HCT116 (cell line): ENCODE measurements around the gene GRM1. TPM values are rescaled to one million over a fixed set of nuclear protein-coding genes. Genes with fewer than 3 reads are reported as not detected.

Experiments
- ATAC-seq: fragments of 200-7000 bp; cut with Tn5 transposase; 2 replicates; pipeline ENCODE4 v1.9.1; 2020; ENCODE audit warnings: mild to moderate bottlenecking, moderate library complexity
- BruUV-seq: library from RNA; stranded (reverse); fragments of 400-500 nt; replicated peaks from 2 replicates; lab custom pipeline; 2021; lab: Mats Ljungman, UMichigan
- CTCF ChIA-PET: fragments of 300-600 bp; sonication (Branson Sonifier 250); formaldehyde crosslinking; loops from one replicate; lab custom pipeline; 2021; ENCODE audit warnings: antibody characterized with exemption; lab: Charles Lee
- POLR2A ChIA-PET: fragments of 300-600, 350-600 bp; sonication (Branson Sonifier 250); formaldehyde crosslinking; loops from one replicate; lab custom pipeline; 2021; ENCODE audit warnings: antibody characterized with exemption; lab: Charles Lee
- RAD21 ChIA-PET, 2 experiments: fragments of 300-600 bp; sonication (Branson Sonifier 250); formaldehyde crosslinking; loops; one replicate each; lab custom pipeline; 2023; ENCODE audit warnings: low total read pairs in 2 of 2; ENCODE audit not compliant: uncharacterized antibody in 2 of 2, unreplicated experiment in 2 of 2, low non-redundant PET in 1 of 2; lab: Charles Lee
- DNase-seq: peaks from one replicate; pipeline ENCODE4 v3.0.0-alpha.2; 2010; ENCODE audit warnings: low read depth, low spot score
- H2AFZ ChIP-seq: fragments of 200-600 bp; shearing (Covaris generic), sonication (generic); 2 replicates; pipeline ENCODE4 v1.6.1; 2017; ENCODE audit warnings: low read depth, mixed run types, mixed read lengths, antibody characterized with exemption, low read length; ENCODE audit not compliant: poor library complexity, severe bottlenecking
- H3K27ac ChIP-seq: 2 replicates; pipeline ENCODE4 v1.5.1; 2012; ENCODE audit warnings: low read depth, low read length
- H3K27me3 ChIP-seq: fragments of 200-600 bp; sonication (generic); 2 replicates; pipeline ENCODE4 v1.6.1; 2016; ENCODE audit warnings: mixed run types, low read length, mixed read lengths; ENCODE audit not compliant: insufficient read depth
- H3K36me3 ChIP-seq, 2 experiments: fragments of 200-500 bp in 1 of 2; fragments of 200-600 bp in 1 of 2; sonication (Bioruptor generic) in 1 of 2; sonication (generic) in 1 of 2; 2 replicates each; pipeline versions ENCODE4 v1.5.1 to v1.6.1; 2014 to 2016; ENCODE audit warnings: low read length in 2 of 2, inconsistent platforms in 1 of 2, mixed read lengths in 1 of 2, mixed run types in 1 of 2; ENCODE audit not compliant: insufficient read depth in 2 of 2, control insufficient read depth in 1 of 2
- H3K4me1 ChIP-seq, 2 experiments: fragments of 200-600 bp in 1 of 2; sonication (generic) in 1 of 2; 2 replicates each; pipeline versions ENCODE4 v1.5.1 to v1.6.1; 2012 to 2017; ENCODE audit warnings: low read length in 2 of 2, inconsistent platforms in 1 of 2, mild to moderate bottlenecking in 1 of 2, mixed read lengths in 1 of 2, mixed run types in 1 of 2, moderate library complexity in 1 of 2; ENCODE audit not compliant: insufficient read depth in 2 of 2, control insufficient read depth in 1 of 2
- H3K4me2 ChIP-seq: fragments of 200-600 bp; sonication (generic); 2 replicates; pipeline ENCODE4 v1.6.1; 2017; ENCODE audit warnings: mixed run types, low read length, mixed read lengths
- H3K4me3 ChIP-seq, 2 experiments: fragments of 200-600 bp in 1 of 2; sonication (generic) in 1 of 2; replicated peaks in 1 of 2; 2 replicates each; pipeline ENCODE4 v1.5.1; 2011 to 2016; ENCODE audit warnings: low read length in 2 of 2, control low read depth in 1 of 2, low read depth in 1 of 2, mild to moderate bottlenecking in 1 of 2, mixed read lengths in 1 of 2, mixed run types in 1 of 2
- H3K79me2 ChIP-seq: fragments of 200-600 bp; sonication (generic); 2 replicates; pipeline ENCODE4 v1.6.1; 2017; ENCODE audit warnings: mild to moderate bottlenecking, mixed run types, low read length, moderate library complexity, mixed read lengths; ENCODE audit not compliant: insufficient read depth
- H3K9ac ChIP-seq: fragments of 200-600 bp; sonication (generic); 2 replicates; pipeline ENCODE4 v1.6.1; 2016; ENCODE audit warnings: low read length, mixed read lengths
- H3K9me2 ChIP-seq: fragments of 200-600 bp; sonication (generic), shearing (Covaris generic); 2 replicates; pipeline ENCODE4 v1.6.1; 2017; ENCODE audit warnings: mixed run types, mild to moderate bottlenecking, moderate library complexity; ENCODE audit not compliant: insufficient read depth
- H3K9me3 ChIP-seq, 2 experiments: fragments of 200-500 bp in 1 of 2; fragments of 200-600 bp in 1 of 2; sonication (Bioruptor generic) in 1 of 2; sonication (generic) in 1 of 2; 2 replicates each; pipeline ENCODE4 v1.6.1; 2014 to 2017; ENCODE audit warnings: low read length in 2 of 2, mixed read lengths in 2 of 2, inconsistent platforms in 1 of 2, low read depth in 1 of 2, mild to moderate bottlenecking in 1 of 2, mixed run types in 1 of 2, moderate library complexity in 1 of 2; ENCODE audit not compliant: control insufficient read depth in 1 of 2, insufficient read depth in 1 of 2
- H4K20me1 ChIP-seq: fragments of 200-600 bp; sonication (generic), shearing (Covaris generic); 2 replicates; pipeline ENCODE4 v1.6.1; 2017; ENCODE audit warnings: mixed run types, mild to moderate bottlenecking, moderate library complexity; ENCODE audit not compliant: insufficient read depth
- CBX3 ChIP-seq: IDR thresholded peaks from 2 replicates; pipeline ENCODE4 v1.6.1; 2012; ENCODE audit warnings: low read depth
- CEBPB ChIP-seq: IDR thresholded peaks from 2 replicates; pipeline ENCODE4 v1.6.1; 2012; ENCODE audit warnings: low read depth
- EGR1 ChIP-seq: IDR thresholded peaks from 2 replicates; pipeline ENCODE4 v1.6.1; 2012; ENCODE audit warnings: low read depth
- EZH2 ChIP-seq: fragments of 200-600 bp; sonication (generic); IDR thresholded peaks from 2 replicates; pipeline ENCODE4 v1.6.1; 2017; ENCODE audit warnings: antibody characterized with exemption, mixed run types
- EZH2phosphoT487 ChIP-seq: fragments of 200-600 bp; IDR thresholded peaks from 2 replicates; pipeline ENCODE4 v1.6.1; 2018; ENCODE audit warnings: antibody characterized with exemption, borderline replicate concordance
- FOSL1 ChIP-seq: IDR thresholded peaks from 2 replicates; pipeline ENCODE4 v1.6.1; 2012; ENCODE audit warnings: low read depth
- JUND ChIP-seq: IDR thresholded peaks from 2 replicates; pipeline ENCODE4 v1.6.1; 2012
- POLR2AphosphoS5 ChIP-seq: IDR thresholded peaks from 2 replicates; pipeline ENCODE4 v1.6.1; 2011; ENCODE audit warnings: mild to moderate bottlenecking, low read depth, low read length, moderate library complexity
- SIN3A ChIP-seq: IDR thresholded peaks from 2 replicates; pipeline ENCODE4 v1.6.1; 2012; ENCODE audit warnings: low read depth
- SP1 ChIP-seq: IDR thresholded peaks from 2 replicates; pipeline ENCODE4 v1.6.1; 2012; ENCODE audit warnings: low read depth
- SRF ChIP-seq: IDR thresholded peaks from 2 replicates; pipeline ENCODE4 v1.6.1; 2012; ENCODE audit warnings: low read depth
- TCF7L2 ChIP-seq: IDR thresholded peaks from 2 replicates; pipeline ENCODE4 v1.7.0; 2011; ENCODE audit warnings: borderline replicate concordance, inconsistent platforms; ENCODE audit not compliant: insufficient read depth, insufficient read length; ENCODE audit errors: extremely low read depth
- YY1 ChIP-seq: IDR thresholded peaks from 2 replicates; pipeline ENCODE4 v1.6.1; 2011; ENCODE audit warnings: low read length, low read depth, moderate library complexity, mild to moderate bottlenecking; ENCODE audit not compliant: insufficient replicate concordance; ENCODE audit errors: extremely low read depth
- ZFX ChIP-seq: fragments of 450-650 bp; IDR thresholded peaks from 2 replicates; pipeline ENCODE4 v1.6.1; 2017
- intact Hi-C: fragments of 100-400 bp; cut with micrococcal nuclease; formaldehyde crosslinking; loops from 2 replicates; pipeline ENCODE4 v1.10.0; 2022
- total RNA-seq: library from RNA; stranded (reverse); gene quantifications from one replicate; pipeline ENCODE4 v1.2.1, GENCODE V29; 2021; ENCODE audit not compliant: unreplicated experiment
- TF ChIP-seq, protein P1 (sequence below): IDR thresholded peaks from 2 replicates; pipeline ENCODE4 v1.6.1; 2011; ENCODE audit warnings: mild to moderate bottlenecking, low read length, moderate library complexity; ENCODE audit not compliant: insufficient replicate concordance; ENCODE audit errors: extremely low read depth
- TF ChIP-seq, protein P2 (sequence below): IDR thresholded peaks from 2 replicates; pipeline ENCODE4 v1.6.1; 2012
- TF ChIP-seq, protein P3 (sequence below): IDR thresholded peaks from 2 replicates; pipeline ENCODE4 v1.6.1; 2012
- TF ChIP-seq, protein P4 (sequence below): IDR thresholded peaks from 2 replicates; pipeline ENCODE4 v1.6.1; 2012; ENCODE audit warnings: low read depth

The GRM1 gene
- total RNA-seq, 1 experiment from 2014 or later, result not detected

DNA sequence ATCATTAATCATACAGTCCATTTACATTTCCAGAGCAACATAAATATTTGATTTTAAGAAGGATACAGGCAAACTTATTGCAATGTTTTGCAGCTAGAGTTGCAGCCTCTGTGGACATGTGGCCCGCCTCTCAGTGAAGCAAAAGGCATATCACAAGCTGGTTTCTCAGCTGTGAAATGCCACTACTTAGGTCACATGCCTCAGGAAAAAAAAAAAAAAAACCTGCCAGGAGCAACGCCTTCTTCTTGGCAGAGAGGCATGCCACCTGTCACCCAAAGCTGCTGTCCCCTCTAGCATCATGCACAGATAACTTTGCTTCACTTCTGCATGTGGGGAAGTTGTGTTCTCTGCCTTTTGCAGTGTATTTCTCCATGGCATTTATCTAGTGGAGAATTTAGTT, 18.5 kb downstream of the GRM1 start:
- TF ChIP-seq EZH2 (no peak), JUND (no peak), SP1 (no peak), TCF7L2 (no peak), YY1 (no peak), SIN3A (no peak), CEBPB (no peak), POLR2AphosphoS5 (no peak), EZH2phosphoT487 (no peak), ZFX (no peak), FOSL1 (no peak), SRF (no peak), EGR1 (no peak), CBX3 (no peak)
- TF ChIP-seq, protein P1, sequence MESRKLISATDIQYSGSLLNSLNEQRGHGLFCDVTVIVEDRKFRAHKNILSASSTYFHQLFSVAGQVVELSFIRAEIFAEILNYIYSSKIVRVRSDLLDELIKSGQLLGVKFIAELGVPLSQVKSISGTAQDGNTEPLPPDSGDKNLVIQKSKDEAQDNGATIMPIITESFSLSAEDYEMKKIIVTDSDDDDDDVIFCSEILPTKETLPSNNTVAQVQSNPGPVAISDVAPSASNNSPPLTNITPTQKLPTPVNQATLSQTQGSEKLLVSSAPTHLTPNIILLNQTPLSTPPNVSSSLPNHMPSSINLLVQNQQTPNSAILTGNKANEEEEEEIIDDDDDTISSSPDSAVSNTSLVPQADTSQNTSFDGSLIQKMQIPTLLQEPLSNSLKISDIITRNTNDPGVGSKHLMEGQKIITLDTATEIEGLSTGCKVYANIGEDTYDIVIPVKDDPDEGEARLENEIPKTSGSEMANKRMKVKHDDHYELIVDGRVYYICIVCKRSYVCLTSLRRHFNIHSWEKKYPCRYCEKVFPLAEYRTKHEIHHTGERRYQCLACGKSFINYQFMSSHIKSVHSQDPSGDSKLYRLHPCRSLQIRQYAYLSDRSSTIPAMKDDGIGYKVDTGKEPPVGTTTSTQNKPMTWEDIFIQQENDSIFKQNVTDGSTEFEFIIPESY, result no peak
- TF ChIP-seq, protein P2, sequence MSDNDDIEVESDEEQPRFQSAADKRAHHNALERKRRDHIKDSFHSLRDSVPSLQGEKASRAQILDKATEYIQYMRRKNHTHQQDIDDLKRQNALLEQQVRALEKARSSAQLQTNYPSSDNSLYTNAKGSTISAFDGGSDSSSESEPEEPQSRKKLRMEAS, result no peak
- TF ChIP-seq, protein P3, sequence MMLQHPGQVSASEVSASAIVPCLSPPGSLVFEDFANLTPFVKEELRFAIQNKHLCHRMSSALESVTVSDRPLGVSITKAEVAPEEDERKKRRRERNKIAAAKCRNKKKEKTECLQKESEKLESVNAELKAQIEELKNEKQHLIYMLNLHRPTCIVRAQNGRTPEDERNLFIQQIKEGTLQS, result no peak
- TF ChIP-seq, protein P4, sequence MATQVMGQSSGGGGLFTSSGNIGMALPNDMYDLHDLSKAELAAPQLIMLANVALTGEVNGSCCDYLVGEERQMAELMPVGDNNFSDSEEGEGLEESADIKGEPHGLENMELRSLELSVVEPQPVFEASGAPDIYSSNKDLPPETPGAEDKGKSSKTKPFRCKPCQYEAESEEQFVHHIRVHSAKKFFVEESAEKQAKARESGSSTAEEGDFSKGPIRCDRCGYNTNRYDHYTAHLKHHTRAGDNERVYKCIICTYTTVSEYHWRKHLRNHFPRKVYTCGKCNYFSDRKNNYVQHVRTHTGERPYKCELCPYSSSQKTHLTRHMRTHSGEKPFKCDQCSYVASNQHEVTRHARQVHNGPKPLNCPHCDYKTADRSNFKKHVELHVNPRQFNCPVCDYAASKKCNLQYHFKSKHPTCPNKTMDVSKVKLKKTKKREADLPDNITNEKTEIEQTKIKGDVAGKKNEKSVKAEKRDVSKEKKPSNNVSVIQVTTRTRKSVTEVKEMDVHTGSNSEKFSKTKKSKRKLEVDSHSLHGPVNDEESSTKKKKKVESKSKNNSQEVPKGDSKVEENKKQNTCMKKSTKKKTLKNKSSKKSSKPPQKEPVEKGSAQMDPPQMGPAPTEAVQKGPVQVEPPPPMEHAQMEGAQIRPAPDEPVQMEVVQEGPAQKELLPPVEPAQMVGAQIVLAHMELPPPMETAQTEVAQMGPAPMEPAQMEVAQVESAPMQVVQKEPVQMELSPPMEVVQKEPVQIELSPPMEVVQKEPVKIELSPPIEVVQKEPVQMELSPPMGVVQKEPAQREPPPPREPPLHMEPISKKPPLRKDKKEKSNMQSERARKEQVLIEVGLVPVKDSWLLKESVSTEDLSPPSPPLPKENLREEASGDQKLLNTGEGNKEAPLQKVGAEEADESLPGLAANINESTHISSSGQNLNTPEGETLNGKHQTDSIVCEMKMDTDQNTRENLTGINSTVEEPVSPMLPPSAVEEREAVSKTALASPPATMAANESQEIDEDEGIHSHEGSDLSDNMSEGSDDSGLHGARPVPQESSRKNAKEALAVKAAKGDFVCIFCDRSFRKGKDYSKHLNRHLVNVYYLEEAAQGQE, result no peak
- TF ChIP-seq, all 23 proteins: peak for 0
- no TSS peak for BruUV-seq
- CTCF ChIA-PET, result no interaction called here
- Histone ChIP-seq H3K9me3 (no peaks in the 10 kb centered on the region), H3K4me3 (no peak overlapping the region), H3K36me3 (no peaks in the 10 kb centered on the region), H3K27me3 (peaks cover 30% of the 10 kb centered on the region), H3K9ac (no peak overlapping the region), H3K9me2 (no peaks in the 10 kb centered on the region), H3K4me1 (no peaks in the 10 kb centered on the region), H2AFZ (no peak overlapping the region), H4K20me1 (no peaks in the 10 kb centered on the region), H3K27ac (no peak overlapping the region), H3K79me2 (no peaks in the 10 kb centered on the region), H3K4me2 (no peak overlapping the region)
- POLR2A ChIA-PET, result no interaction called here
- intact Hi-C loops, result no loop called here
- RAD21 ChIA-PET, result no interaction called here
- no peak for DNase-seq
- ATAC-seq, result no peak
